Osteoblast (primary cell): Measurements from ENCODE around the gene IL7R. TPM values are rescaled to one million over a fixed set of nuclear protein-coding genes. Genes with fewer than 3 reads are reported as not detected.
"Not testable (repeated sequence)": the region's sequence is repeated elsewhere in the genome, so short reads cannot be mapped to it uniquely, and the experiment has no call there.

Experiments
- DNase-seq: peaks from one replicate; pipeline ENCODE4 v3.0.0; 2011; ENCODE audit warnings: low spot score, mixed read lengths; ENCODE audit not compliant: insufficient read length; ENCODE audit errors: missing footprints
- H2AFZ ChIP-seq: 2 replicates; pipeline ENCODE4 v1.6.0; 2011; ENCODE audit warnings: mild to moderate bottlenecking, low read length
- H3K27ac ChIP-seq: 2 replicates; pipeline ENCODE4 v1.5.1; 2011; ENCODE audit warnings: mild to moderate bottlenecking, low read depth, low read length, moderate library complexity
- H3K27me3 ChIP-seq: 2 replicates; pipeline ENCODE4 v1.6.0; 2012; ENCODE audit warnings: mild to moderate bottlenecking, control low read depth, inconsistent platforms, low read length, moderate library complexity; ENCODE audit not compliant: insufficient read depth
- H3K36me3 ChIP-seq: 2 replicates; pipeline ENCODE4 v1.5.1; 2011; ENCODE audit warnings: mild to moderate bottlenecking, low read length, control low read depth, moderate library complexity; ENCODE audit not compliant: insufficient read depth
- H3K4me1 ChIP-seq: 2 replicates; pipeline ENCODE4 v1.5.1; 2011; ENCODE audit warnings: mild to moderate bottlenecking, low read length, control low read depth, moderate library complexity; ENCODE audit not compliant: insufficient read depth
- H3K4me2 ChIP-seq: 2 replicates; pipeline ENCODE4 v1.6.0; 2011; ENCODE audit warnings: mild to moderate bottlenecking, low read length; ENCODE audit not compliant: insufficient read depth
- H3K4me3 ChIP-seq: fragments of 200-600 bp; sonication (generic); 3 replicates; pipeline ENCODE4 v1.5.1; 2012; ENCODE audit warnings: mild to moderate bottlenecking, low read length, inconsistent platforms; ENCODE audit not compliant: insufficient read depth
- H3K79me2 ChIP-seq: 2 replicates; pipeline ENCODE4 v1.6.0; 2012; ENCODE audit warnings: mild to moderate bottlenecking, low read length, control low read depth, inconsistent platforms; ENCODE audit not compliant: insufficient read depth
- H3K9me3 ChIP-seq: 2 replicates; pipeline ENCODE4 v1.5.1; 2011; ENCODE audit warnings: low read depth, low read length, control low read depth
- H4K20me1 ChIP-seq: 2 replicates; pipeline ENCODE4 v1.6.0; 2012; ENCODE audit warnings: mild to moderate bottlenecking, low read length, control low read depth; ENCODE audit not compliant: insufficient read depth
- total RNA-seq: library from RNA; depleted of rRNA; stranded (reverse); fragments of >200 nt; gene quantifications from 2 replicates; pipeline ENCODE4 v1.2.3, GENCODE V29; 2012
- TF ChIP-seq, protein P1 (sequence below): IDR thresholded peaks from 2 replicates; pipeline ENCODE4 v1.5.1; 2011; ENCODE audit warnings: mild to moderate bottlenecking, low read depth, low read length, moderate library complexity; ENCODE audit errors: extremely low read depth

The IL7R gene
- total RNA-seq, 1 donor, result 2.2 TPM

DNA sequence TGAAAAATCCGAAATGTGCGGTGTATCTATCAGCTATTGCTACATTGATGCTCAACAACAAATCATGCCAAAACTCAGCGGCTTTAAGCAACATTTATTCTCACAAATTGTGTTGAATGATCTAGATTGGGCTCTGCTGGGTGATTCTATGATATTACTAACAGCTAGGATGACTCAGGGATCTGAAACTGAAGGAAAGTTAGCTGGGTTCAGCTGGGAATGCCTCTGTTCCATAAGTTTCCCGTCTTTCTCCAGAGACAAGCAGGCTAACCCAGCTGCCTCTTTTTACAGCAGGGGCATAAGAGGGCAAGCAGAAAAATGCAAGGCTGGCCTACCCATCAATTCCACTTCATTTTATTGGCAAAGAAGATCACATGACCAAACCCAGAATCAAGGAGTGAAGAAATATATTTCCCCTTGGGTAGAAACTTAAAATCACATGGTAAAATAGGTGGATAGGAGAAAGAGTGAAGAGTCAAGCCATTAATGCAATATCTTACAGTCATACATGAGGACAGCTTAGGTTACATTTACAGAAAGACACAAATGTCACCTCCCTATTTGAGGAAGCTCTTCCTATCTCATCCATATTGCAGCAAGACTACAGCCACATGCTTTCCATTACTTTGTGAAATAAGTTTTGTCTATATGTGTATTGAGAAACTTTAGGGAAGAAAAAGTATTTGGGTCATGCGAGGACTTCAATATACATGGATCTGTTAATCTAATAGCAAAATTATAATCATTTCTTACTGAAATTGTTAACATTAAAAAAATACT, 30.8 kb downstream of the IL7R start:
- no peak for DNase-seq
- H3K36me3 ChIP-seq, result no peaks in the 10 kb centered on the region

DNA sequence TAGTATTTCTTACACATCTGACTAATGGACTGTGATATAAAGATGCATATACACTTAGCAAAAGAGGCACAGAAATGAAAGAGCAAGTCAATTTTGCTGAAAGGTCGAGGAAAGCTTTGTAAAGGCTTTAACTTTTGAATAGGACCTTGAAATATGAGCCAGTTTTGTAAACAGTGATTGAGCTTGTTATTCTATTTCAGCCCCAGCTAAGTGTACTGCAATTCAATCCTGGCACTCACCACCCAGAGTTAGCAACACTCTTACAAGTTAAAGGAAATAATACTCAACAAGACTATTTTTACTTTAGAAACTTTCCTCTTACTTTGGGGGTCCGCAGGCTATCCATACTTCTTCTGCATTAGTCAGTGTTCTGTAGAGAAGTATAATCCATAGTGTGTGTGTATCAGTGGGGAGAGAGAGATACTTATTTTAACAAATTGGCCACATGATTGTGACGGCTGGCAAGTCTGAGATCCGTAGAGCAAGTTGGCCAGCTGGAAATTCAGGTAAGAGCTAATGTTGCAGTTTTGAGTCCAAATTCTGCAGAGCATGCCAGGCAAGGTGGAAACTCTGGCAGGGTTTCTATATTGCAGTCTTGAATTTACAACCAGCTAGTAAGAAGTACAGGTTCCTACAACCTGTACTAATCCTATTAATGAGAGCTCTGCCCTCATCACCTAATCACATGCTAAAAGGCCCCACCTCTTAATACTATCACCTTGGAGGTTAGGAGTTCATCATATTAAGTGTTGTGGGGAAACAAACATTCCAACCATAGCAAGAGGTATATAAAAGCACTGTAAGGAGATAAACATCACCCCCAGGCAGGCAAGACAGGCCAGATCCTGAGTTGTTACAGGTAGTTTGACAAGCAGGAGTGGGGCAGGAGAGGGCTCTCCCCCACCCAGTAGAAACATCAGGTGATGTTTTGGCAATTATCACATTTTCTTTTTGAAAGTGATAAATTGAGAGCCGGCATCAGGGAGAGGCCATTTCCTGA, 33.6 kb downstream of the IL7R start:
- H3K36me3 ChIP-seq, result no peaks in the 10 kb centered on the region
- no peaks in the 10 kb centered on the region for H3K79me2 ChIP-seq
- no peak overlapping the region for H3K4me2 ChIP-seq
- TF ChIP-seq, protein P1, sequence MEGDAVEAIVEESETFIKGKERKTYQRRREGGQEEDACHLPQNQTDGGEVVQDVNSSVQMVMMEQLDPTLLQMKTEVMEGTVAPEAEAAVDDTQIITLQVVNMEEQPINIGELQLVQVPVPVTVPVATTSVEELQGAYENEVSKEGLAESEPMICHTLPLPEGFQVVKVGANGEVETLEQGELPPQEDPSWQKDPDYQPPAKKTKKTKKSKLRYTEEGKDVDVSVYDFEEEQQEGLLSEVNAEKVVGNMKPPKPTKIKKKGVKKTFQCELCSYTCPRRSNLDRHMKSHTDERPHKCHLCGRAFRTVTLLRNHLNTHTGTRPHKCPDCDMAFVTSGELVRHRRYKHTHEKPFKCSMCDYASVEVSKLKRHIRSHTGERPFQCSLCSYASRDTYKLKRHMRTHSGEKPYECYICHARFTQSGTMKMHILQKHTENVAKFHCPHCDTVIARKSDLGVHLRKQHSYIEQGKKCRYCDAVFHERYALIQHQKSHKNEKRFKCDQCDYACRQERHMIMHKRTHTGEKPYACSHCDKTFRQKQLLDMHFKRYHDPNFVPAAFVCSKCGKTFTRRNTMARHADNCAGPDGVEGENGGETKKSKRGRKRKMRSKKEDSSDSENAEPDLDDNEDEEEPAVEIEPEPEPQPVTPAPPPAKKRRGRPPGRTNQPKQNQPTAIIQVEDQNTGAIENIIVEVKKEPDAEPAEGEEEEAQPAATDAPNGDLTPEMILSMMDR, result no peak
- H3K27ac ChIP-seq, result no peak overlapping the region
- H3K9me3 ChIP-seq, result peaks cover 3% of the 10 kb centered on the region
- no peaks in the 10 kb centered on the region for H3K4me1 ChIP-seq
- H4K20me1 ChIP-seq, result no peaks in the 10 kb centered on the region
- H3K27me3 ChIP-seq, result no peaks in the 10 kb centered on the region
- peak overlapping the region; percentile 69 for H2AFZ ChIP-seq
- no peak for DNase-seq
- no peak overlapping the region for H3K4me3 ChIP-seq

More for the DNA sequence above, 30.8 kb downstream of the IL7R start:
- peaks cover 11% of the 10 kb centered on the region for H3K4me1 ChIP-seq
- no peak overlapping the region for H3K4me3 ChIP-seq
- no peaks in the 10 kb centered on the region for H3K79me2 ChIP-seq
- H3K27ac ChIP-seq, result no peak overlapping the region
- TF ChIP-seq, protein P1, result no peak
- no peaks in the 10 kb centered on the region for H4K20me1 ChIP-seq
- no peaks in the 10 kb centered on the region for H3K27me3 ChIP-seq
- H2AFZ ChIP-seq, result no peak overlapping the region
- no peak overlapping the region for H3K4me2 ChIP-seq
- peaks cover 3% of the 10 kb centered on the region for H3K9me3 ChIP-seq

DNA sequence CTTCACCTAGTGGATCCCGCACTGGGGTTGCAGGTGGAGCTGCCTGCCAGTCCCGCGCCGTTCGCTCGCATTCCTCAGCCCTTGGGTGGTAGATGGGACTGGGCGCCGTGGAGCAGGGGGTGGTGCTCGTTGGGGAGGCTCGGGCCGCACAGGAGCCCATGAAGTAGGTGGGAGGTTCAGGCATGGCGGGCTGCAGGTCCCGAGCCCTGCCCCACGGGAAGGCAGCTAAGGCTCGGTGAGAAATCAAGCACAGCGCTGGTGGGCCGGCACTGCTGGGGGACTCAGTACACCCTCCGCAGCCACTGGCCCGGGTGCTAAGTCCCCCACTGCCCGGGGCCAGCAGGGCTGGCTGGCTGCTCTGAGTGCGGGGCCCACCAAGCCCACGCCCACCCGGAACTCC, 36.1 kb downstream of the IL7R start:
- H3K27me3 ChIP-seq, H3K4me3 ChIP-seq, H3K27ac ChIP-seq, H3K79me2 ChIP-seq, H3K4me1 ChIP-seq, H3K9me3 ChIP-seq, H3K4me2 ChIP-seq, H4K20me1 ChIP-seq, DNase-seq, H2AFZ ChIP-seq, H3K36me3 ChIP-seq: not testable (repeated sequence)

DNA sequence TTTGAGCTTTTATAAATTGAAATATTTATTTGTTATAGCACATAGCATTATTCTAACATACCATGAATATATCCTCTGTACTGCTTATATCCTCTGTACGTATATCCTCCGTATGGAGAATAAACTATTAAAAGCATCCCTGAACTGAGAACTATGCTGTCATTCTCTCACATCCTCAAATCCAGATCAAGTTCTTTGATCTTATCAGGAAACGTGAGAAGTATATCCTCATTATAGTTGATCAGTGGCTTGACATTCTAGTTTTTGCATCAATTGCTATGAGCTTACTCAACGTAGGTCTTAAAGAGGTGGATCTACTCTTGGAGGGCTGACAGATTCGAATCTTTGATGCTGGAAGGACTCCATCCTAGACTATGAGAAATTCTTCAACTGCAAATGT, 37.4 kb downstream of the IL7R start:
- no peaks in the 10 kb centered on the region for H4K20me1 ChIP-seq
- no peak overlapping the region for H3K4me3 ChIP-seq
- no peaks in the 10 kb centered on the region for H3K36me3 ChIP-seq
- TF ChIP-seq, protein P1, result no peak
- no peaks in the 10 kb centered on the region for H3K79me2 ChIP-seq
- H3K4me2 ChIP-seq, result no peak overlapping the region
- no peak overlapping the region for H2AFZ ChIP-seq
- no peaks in the 10 kb centered on the region for H3K4me1 ChIP-seq
- H3K27ac ChIP-seq, result no peak overlapping the region
- no peak for DNase-seq
- no peaks in the 10 kb centered on the region for H3K27me3 ChIP-seq
- no peaks in the 10 kb centered on the region for H3K9me3 ChIP-seq
